Measurements from ENCODE around the gene IER2.
"Not testable (repeated sequence)": the region's sequence is repeated elsewhere in the genome, so short reads cannot be mapped to it uniquely, and the experiment has no call there.

IER2 gene

DNA sequence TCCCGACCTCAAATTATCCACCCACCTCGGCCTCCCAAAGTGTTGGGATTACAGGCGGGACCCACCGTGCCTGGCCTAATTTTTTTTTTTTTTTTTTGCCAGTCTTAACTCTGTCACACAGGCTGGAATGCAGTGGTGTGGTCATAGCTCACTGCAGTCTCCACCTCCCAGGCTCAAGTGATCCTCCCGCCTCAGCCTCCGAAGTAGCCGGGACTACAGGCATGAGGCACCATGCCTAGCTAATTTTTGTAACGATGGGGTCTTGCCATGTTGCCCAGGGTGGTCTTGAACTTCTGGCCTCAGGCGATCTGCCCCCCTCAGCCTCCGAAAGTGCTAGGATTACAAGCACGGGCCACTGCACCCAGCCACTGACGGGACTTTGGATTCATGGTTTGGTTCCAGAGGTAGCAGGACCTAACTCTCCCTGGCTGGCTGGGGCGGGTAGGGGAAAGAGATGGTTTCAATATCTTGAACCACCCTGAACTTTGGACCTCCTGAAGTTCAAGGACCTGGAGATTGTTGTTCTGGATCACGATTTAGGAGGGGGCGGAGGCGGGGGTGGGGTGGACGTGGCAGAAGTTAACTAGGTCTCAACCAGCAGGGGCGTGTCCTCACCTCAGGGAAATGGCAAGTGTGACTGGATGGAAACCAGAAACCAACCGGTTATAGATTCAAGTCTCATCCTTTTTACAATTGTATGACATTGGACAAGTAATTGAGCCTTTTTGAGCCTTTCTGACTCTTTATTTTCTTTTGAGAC lies 40.8 kb downstream of the IER2 start:
- DNase-seq (ENCODE audit: low read depth in 2 of 3, low spot score in 2 of 3) = no peak

DNA sequence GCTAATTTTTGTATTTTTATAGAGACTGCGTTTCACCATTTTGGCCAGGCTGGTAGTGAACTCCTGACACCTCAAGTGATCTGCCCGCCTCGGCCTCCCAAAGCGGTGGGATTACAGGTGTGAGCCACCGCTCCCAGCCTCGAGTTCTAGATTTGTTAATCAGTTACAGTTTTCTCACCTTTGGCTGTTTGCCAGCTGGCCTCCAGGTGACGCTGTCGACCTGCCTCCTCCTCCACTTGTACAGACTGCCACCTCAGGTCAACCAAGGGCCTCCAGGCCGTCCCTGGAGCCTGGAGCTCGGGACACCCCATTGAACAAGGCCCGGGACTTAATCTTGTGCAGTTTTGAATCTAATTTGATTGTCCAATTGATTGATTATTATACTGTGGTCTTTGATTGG lies 45.5 kb downstream of the IER2 start:
- DNase-seq (ENCODE audit: low read depth in 2 of 3, low spot score in 2 of 3) = no peak

DNA sequence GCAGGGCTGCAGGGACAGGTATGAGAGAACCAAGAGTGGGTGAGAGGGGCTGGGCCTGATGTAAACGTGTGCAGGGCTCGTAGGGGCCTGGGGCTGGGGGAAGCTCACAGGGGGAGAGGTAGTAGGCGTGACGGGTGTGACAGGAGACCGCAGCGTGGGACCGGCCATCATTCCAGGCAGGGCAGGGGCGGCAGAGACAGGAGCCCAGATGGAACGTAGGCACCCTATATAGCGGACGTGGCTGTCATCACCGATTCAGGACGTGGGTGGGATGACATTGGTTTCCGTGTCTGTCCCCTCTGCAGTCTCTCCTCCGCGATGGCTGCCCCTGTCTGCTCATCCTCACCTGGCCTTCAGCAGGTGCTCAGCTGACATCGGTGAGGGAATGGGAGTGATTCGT lies 48.4 kb downstream of the IER2 start:
- DNase-seq (ENCODE audit: low read depth in 2 of 3, low spot score in 2 of 3) = no peak

DNA sequence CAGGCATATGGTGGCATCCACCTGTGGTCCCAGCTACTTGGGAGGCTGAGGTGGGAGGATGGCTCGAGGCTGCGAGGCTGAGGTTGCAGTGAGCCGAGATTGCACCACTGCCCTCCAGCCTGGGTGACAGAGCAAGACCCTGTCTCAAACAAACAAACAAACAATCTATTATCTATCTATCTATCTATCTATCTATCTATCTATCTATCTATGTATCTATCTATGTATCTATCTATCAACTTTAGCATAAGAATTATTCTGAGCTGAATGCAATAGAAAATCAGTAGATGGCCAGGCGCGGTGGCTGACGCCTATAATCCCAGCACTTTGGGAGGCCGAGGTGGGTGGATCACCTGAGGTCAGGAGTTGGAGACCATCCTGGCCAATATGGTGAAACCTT lies 51.9 kb downstream of the IER2 start:
- not testable (repeated sequence) for DNase-seq (ENCODE audit: low read depth in 2 of 3, low spot score in 2 of 3)

Measured in activated CD8-positive, alpha-beta memory T cell treated with anti-CD3 and anti-CD28 coated beads for 48 hours (primary cell).